ENCODE measurements around the gene ZNF417. TPM values are rescaled to one million over a fixed set of nuclear protein-coding genes. Genes with fewer than 3 reads are reported as not detected.
"Not testable (repeated sequence)": the region's sequence is repeated elsewhere in the genome, so short reads cannot be mapped to it uniquely, and the experiment has no call there.

ZNF417 gene
- total RNA-seq, 2 experiments from 2014 or later: 26.2 to 31.6 TPM

GRCh38 chr19:57886046-57886445, 30.3 kb downstream of the ZNF417 start:
- peaks cover 28% of the 10 kb centered on the region for H3K4me1 Mint-ChIP-seq (ENCODE audit: low read depth)
- H3K36me3 Mint-ChIP-seq (ENCODE audit: low read depth): peaks cover 74% of the 10 kb centered on the region
- DNase-seq: no peak
- Histone ChIP-seq H3K27ac (ENCODE audit: low read depth in 1 of 2, low read length in 2 of 2) (no peak overlapping the region), H3K4me1 (ENCODE audit: insufficient read depth, low read length) (peaks cover 24% of the 10 kb centered on the region), H3K9me3 (ENCODE audit: control insufficient read depth in 1 of 2, insufficient read depth in 1 of 2, low read length in 2 of 2) (peaks cover 15 to 59% of the 10 kb centered on the region in 2 experiments), H3K4me3 (ENCODE audit: low read length) (no peak overlapping the region), H3K27me3 (ENCODE audit: control insufficient read depth in 1 of 2, insufficient read depth in 2 of 2, low read length in 2 of 2) (no peaks in the 10 kb centered on the region), H3K36me3 (ENCODE audit: insufficient read depth, low read length) (peaks cover 22% of the 10 kb centered on the region)
- peak overlapping the region; percentile 55 for H3K4me3 Mint-ChIP-seq
- ChIA-PET CTCF (no interaction called here), POLR2A (no interaction called here)
- intact Hi-C loops (cut with DNase I, micrococcal nuclease): loop anchor here in 1 of 2 experiments (10.0 kb wide), 1 partner anchor 269 kb away; the partner anchor contains the start of gene ZNF329
- ATAC-seq (ENCODE audit: poor library complexity): no peak
- no peak overlapping the region for H3K27ac Mint-ChIP-seq
- peaks cover 11% of the 10 kb centered on the region for H3K9me3 Mint-ChIP-seq
- no peaks in the 10 kb centered on the region for H3K27me3 Mint-ChIP-seq
- TF ChIP-seq, protein P1, sequence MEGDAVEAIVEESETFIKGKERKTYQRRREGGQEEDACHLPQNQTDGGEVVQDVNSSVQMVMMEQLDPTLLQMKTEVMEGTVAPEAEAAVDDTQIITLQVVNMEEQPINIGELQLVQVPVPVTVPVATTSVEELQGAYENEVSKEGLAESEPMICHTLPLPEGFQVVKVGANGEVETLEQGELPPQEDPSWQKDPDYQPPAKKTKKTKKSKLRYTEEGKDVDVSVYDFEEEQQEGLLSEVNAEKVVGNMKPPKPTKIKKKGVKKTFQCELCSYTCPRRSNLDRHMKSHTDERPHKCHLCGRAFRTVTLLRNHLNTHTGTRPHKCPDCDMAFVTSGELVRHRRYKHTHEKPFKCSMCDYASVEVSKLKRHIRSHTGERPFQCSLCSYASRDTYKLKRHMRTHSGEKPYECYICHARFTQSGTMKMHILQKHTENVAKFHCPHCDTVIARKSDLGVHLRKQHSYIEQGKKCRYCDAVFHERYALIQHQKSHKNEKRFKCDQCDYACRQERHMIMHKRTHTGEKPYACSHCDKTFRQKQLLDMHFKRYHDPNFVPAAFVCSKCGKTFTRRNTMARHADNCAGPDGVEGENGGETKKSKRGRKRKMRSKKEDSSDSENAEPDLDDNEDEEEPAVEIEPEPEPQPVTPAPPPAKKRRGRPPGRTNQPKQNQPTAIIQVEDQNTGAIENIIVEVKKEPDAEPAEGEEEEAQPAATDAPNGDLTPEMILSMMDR (IDR thresholded peaks at IDR 0.05): no peak

GRCh38 chr19:57873883-57874799, 42.3 kb downstream of the ZNF417 start:
- POLR2A ChIA-PET; H3K4me3 Mint-ChIP-seq; CTCF ChIA-PET; intact Hi-C loops (cut with DNase I, micrococcal nuclease); H3K27ac Mint-ChIP-seq; H3K4me1 ChIP-seq (ENCODE audit: insufficient read depth, low read length); H3K4me1 Mint-ChIP-seq (ENCODE audit: low read depth); DNase-seq; H3K4me3 ChIP-seq (ENCODE audit: low read length); H3K27me3 Mint-ChIP-seq; H3K27ac ChIP-seq (ENCODE audit: low read depth in 1 of 2, low read length in 2 of 2); H3K27me3 ChIP-seq (ENCODE audit: control insufficient read depth in 1 of 2, insufficient read depth in 2 of 2, low read length in 2 of 2); ATAC-seq (ENCODE audit: poor library complexity): not testable (repeated sequence)
- H3K9me3 ChIP-seq (ENCODE audit: control insufficient read depth in 1 of 2, insufficient read depth in 1 of 2, low read length in 2 of 2): peaks cover 52 to 89% of the 10 kb centered on the region in 2 experiments
- Mint-ChIP-seq H3K9me3 (peaks cover 22% of the 10 kb centered on the region), H3K36me3 (ENCODE audit: low read depth) (peaks cover 92% of the 10 kb centered on the region)
- H3K36me3 ChIP-seq (ENCODE audit: insufficient read depth, low read length): peaks cover 34% of the 10 kb centered on the region

GRCh38 chr19:57872450-57872849, 43.9 kb downstream of the ZNF417 start:
- H3K9me3 ChIP-seq (ENCODE audit: control insufficient read depth in 1 of 2, insufficient read depth in 1 of 2, low read length in 2 of 2): peaks cover 56 to 90% of the 10 kb centered on the region in 2 experiments
- TF ChIP-seq, protein P1 (IDR thresholded peaks at IDR 0.05): no peak
- H3K36me3 ChIP-seq (ENCODE audit: insufficient read depth, low read length): peaks cover 31% of the 10 kb centered on the region
- H3K27ac ChIP-seq (ENCODE audit: low read depth in 1 of 2, low read length in 2 of 2): no peak overlapping the region
- intact Hi-C loops (cut with DNase I, micrococcal nuclease): no loop called here
- ChIA-PET POLR2A (no interaction called here), CTCF (no interaction called here)
- Mint-ChIP-seq H3K36me3 (ENCODE audit: low read depth) (peaks cover 89% of the 10 kb centered on the region), H3K27ac (no peak overlapping the region), H3K4me1 (ENCODE audit: low read depth) (no peaks in the 10 kb centered on the region), H3K27me3 (no peaks in the 10 kb centered on the region), H3K9me3 (peaks cover 22% of the 10 kb centered on the region), H3K4me3 (no peak overlapping the region)
- no peak overlapping the region for H3K4me3 ChIP-seq (ENCODE audit: low read length)
- ATAC-seq (ENCODE audit: poor library complexity) (no peak), DNase-seq (no peak)
- no peaks in the 10 kb centered on the region for H3K27me3 ChIP-seq (ENCODE audit: control insufficient read depth in 1 of 2, insufficient read depth in 2 of 2, low read length in 2 of 2)
- no peaks in the 10 kb centered on the region for H3K4me1 ChIP-seq (ENCODE audit: insufficient read depth, low read length)
